Activated naive CD8-positive, alpha-beta T cell treated with anti-CD3 and anti-CD28 coated beads for 36 hours (primary cell): Measurements from ENCODE around the gene KIFC1. TPM values are rescaled to one million over a fixed set of nuclear protein-coding genes. Genes with fewer than 3 reads are reported as not detected.

ENCODE experiments used
- DNase-seq: peaks from one replicate; pipeline ENCODE4 v3.0.0; 2021
- H3K27ac Mint-ChIP-seq: one replicate; pipeline ENCODE4 v1.8.0; 2022; ENCODE audit warnings: mild to moderate bottlenecking, moderate library complexity, mixed read lengths
- H3K27me3 Mint-ChIP-seq: one replicate; pipeline ENCODE4 v1.8.0; 2022; ENCODE audit warnings: mild to moderate bottlenecking, mixed read lengths
- H3K36me3 Mint-ChIP-seq: one replicate; pipeline ENCODE4 v1.8.0; 2021; ENCODE audit warnings: mild to moderate bottlenecking, mixed read lengths
- H3K4me1 Mint-ChIP-seq: one replicate; pipeline ENCODE4 v1.8.0; 2021; ENCODE audit warnings: mixed read lengths
- H3K4me3 Mint-ChIP-seq: one replicate; pipeline ENCODE4 v1.8.0; 2022; ENCODE audit warnings: mild to moderate bottlenecking, moderate library complexity, mixed read lengths
- H3K9me3 Mint-ChIP-seq: one replicate; pipeline ENCODE4 v1.8.0; 2022; ENCODE audit warnings: mixed read lengths
- total RNA-seq, 2 experiments: library from RNA; stranded (reverse); gene quantifications; one replicate each; pipeline ENCODE4 v1.2.3, GENCODE V29; 2021

The KIFC1 gene
- total RNA-seq, 2 experiments from 2014 or later = 74.1 to 76.9 TPM

DNA sequence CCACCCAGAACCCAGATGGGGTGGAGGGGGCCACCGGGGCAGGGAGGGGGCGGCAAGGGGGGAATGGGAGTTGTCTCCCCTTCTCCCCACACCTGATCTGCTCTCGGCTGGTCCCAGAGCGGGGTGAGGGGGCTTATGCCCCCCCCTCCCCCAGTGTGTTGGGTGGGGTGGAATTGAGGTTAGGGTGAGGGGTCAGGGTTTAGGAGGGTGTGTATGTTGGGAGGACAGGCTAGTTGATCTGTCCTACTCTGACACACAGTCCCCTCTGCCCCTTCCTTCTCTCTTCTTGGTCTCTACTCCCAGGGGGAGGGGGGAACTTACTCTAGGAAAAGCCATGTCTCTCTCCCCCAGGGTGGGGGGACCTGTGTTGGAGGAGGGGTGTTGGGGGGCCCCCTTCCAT lies 60.9 kb downstream of the KIFC1 start:
- H3K36me3 Mint-ChIP-seq = peaks cover 29% of the 10 kb centered on the region
- no peaks in the 10 kb centered on the region for H3K9me3 Mint-ChIP-seq

DNA sequence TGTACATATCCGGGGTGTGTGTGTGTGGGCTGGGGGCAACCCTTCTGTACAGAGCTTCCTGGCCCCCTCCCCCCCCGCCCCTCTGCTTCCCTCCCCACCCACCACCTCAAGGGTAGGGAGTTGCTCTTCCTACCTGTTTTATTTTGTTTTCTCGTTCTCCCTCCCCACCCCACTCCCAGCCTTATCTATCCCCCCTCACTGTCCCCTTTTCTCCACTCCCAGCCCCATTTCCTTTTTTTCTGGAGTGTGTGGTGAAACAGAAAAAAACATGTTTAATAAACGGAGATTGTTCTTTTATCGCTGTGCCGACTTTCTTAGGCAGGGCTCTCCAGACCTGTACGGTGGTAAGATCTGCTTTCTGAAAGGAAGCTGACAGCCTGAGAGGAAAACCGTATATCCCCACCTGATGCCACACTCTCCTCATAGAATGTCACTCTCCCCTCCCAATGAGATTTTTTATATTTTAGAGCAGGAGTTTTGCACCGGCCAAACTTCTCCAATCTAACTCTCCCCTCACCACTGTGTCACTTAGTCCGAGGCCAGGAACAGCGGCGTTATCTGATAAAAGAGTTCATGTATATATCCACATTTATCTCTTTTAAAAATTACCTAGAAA lies 61.9 kb downstream of the KIFC1 start:
- DNase-seq = no peak
- Mint-ChIP-seq H3K9me3 (no peaks in the 10 kb centered on the region), H3K27ac (peak overlapping the region; percentile 92), H3K27me3 (no peaks in the 10 kb centered on the region), H3K4me3 (peak overlapping the region; percentile 96), H3K36me3 (peaks cover 29% of the 10 kb centered on the region), H3K4me1 (peaks cover 25% of the 10 kb centered on the region)

More for the DNA sequence above, 60.9 kb downstream of the KIFC1 start:
- Mint-ChIP-seq H3K4me1 (peaks cover 25% of the 10 kb centered on the region), H3K4me3 (no peak overlapping the region), H3K27me3 (no peaks in the 10 kb centered on the region), H3K27ac (no peak overlapping the region)
- DNase-seq = no peak

DNA sequence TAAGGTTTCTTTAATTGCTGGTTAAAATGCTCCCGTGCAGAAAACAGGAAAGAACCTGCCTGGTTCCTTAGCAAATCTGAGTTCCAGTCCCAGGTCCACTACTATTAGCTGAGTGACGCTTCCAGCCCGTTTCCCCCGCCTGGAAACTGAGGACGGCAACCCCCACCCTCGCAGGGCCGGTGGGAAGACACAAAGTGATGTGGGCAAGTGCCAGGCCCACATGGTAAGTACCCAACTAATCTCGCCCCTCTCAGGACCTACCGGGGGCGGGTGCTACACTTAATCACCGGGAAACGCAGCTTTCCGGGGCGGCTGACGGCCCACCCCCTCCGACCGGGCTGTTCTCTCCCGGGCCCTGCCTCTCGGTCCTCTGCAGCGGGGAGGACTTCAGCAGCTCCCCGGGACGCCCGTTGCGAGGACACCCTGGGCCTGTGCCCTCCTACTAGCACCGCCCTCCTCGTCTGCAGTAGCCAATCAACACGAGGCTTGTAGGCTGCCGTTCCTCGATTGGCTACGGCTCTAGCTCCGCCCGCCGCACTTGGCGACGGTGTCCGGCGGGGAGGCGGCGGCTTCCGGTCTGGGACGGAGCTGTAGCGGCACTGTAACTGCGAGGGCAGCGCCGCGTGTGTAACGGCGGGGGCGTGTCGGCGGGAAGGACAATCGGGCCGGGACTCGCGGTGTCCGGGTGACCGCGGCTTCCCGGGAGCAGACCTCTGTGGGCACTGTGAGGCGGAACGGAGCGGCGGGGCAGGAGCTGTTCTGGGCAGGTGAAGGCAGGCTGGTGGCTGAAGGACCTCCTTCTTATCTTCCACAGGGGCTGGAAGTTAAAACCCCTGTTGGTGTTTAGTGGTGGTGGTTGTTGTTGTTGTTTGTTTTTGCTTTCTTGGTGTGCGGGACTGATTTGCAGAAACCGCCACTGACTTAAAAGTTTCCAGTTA lies 62.7 kb downstream of the KIFC1 start, which contains the start of gene ZBTB9:
TSS of gene ZBTB9 (plus strand) at position 568 of the 938 bp plus-strand sequence. CDS start 525 bp downstream, outside the sequence.
- H3K27me3 Mint-ChIP-seq = no peaks in the 10 kb centered on the region
- peak within 1 kb of the TSS; percentile 92 for H3K27ac Mint-ChIP-seq
- peaks cover 29% of the 10 kb centered on the region for H3K36me3 Mint-ChIP-seq
- peak; percentile 96 for DNase-seq
- H3K9me3 Mint-ChIP-seq = no peaks in the 10 kb centered on the region
- H3K4me3 Mint-ChIP-seq = peak within 1 kb of the TSS; percentile 96
- H3K4me1 Mint-ChIP-seq = peaks cover 23% of the 10 kb centered on the region

DNA sequence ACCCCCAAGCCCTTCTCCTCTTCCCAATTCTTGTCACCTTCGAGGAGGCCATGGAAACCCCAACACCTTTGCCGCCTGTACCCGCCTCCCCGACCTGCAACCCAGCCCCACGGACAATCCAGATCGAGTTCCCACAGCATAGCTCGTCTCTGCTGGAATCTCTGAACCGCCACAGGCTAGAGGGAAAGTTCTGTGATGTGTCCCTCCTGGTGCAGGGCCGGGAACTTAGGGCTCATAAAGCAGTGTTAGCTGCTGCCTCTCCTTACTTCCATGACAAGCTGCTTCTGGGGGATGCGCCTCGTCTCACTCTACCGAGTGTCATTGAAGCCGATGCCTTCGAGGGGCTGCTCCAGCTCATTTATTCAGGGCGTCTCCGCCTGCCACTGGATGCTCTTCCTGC lies 63.4 kb downstream of the KIFC1 start:
- no peak for DNase-seq
- H3K27me3 Mint-ChIP-seq = no peaks in the 10 kb centered on the region
- no peaks in the 10 kb centered on the region for H3K9me3 Mint-ChIP-seq
- H3K36me3 Mint-ChIP-seq = peaks cover 29% of the 10 kb centered on the region
- H3K4me1 Mint-ChIP-seq = peaks cover 23% of the 10 kb centered on the region
- H3K27ac Mint-ChIP-seq = peak overlapping the region; percentile 92
- H3K4me3 Mint-ChIP-seq = peak overlapping the region; percentile 96

DNA sequence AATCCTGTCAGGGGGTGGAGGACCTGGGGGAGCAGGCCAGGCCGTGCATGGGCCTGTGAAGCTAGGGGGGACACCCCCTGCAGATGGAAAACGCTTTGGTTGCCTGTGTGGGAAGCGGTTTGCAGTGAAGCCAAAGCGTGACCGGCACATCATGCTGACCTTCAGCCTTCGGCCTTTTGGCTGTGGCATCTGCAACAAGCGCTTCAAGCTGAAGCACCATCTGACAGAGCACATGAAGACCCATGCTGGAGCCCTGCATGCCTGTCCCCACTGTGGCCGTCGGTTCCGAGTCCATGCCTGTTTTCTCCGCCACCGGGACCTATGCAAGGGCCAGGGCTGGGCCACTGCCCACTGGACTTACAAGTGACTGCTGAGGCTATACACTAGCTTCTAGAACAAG lies 64.5 kb downstream of the KIFC1 start:
- DNase-seq = no peak
- Mint-ChIP-seq H3K9me3 (no peaks in the 10 kb centered on the region), H3K4me3 (no peak overlapping the region), H3K36me3 (peaks cover 29% of the 10 kb centered on the region), H3K27ac (no peak overlapping the region), H3K4me1 (peaks cover 23% of the 10 kb centered on the region), H3K27me3 (no peaks in the 10 kb centered on the region)

DNA sequence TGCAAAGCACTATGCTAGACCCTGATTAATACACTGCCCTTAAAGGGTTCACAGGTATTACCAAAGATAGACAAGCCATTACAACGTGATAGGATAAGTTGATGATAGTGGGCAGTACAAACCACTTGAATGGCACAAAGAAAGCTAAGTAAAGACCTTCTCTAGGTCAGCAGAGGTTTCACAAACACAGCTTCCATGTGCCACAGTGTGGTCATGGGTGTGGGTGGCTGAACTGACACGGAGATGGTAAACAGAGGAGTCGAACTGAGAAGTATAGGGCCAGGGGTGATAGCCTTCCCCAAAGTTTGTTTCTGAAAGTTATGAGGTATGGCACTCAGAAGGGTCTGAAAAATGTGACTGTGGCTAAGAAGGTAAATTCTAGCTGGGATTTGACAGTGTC lies 67.1 kb downstream of the KIFC1 start:
- Mint-ChIP-seq H3K9me3 (no peaks in the 10 kb centered on the region), H3K4me1 (peaks cover 17% of the 10 kb centered on the region), H3K4me3 (no peak overlapping the region), H3K27me3 (peaks cover 4% of the 10 kb centered on the region), H3K36me3 (peaks cover 24% of the 10 kb centered on the region), H3K27ac (no peak overlapping the region)
- DNase-seq = no peak

DNA sequence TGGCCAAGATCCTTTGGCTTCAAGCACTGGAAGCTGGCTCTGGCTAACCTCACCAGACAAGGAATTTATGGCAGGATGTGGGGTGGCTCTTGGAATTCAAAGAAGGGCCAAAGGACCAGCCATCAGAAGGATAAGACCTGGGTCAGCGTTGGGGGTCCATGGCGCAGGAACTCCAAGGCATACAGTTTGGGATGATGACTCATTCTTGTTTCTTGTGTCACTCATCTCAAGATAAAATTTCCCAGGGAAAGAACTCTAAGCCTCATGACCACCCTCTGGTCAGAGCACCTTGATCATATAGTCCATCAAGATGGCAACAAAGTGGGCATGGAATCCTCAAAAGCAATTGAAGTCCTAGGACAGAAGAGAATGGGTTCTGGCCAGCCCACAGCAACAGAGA lies 67.6 kb downstream of the KIFC1 start:
- H3K36me3 Mint-ChIP-seq = peaks cover 24% of the 10 kb centered on the region

More for the DNA sequence above, 67.6 kb downstream of the KIFC1 start:
- DNase-seq = no peak
- H3K9me3 Mint-ChIP-seq = no peaks in the 10 kb centered on the region
- peaks cover 16% of the 10 kb centered on the region for H3K4me1 Mint-ChIP-seq
- peaks cover 4% of the 10 kb centered on the region for H3K27me3 Mint-ChIP-seq
- H3K4me3 Mint-ChIP-seq = no peak overlapping the region
- no peak overlapping the region for H3K27ac Mint-ChIP-seq

Other genes starting within 250 kb of the KIFC1 start
- 1 to 10 TPM; 1.0 to 1.1 TPM for gene COL11A2, start 199.4 kb upstream of the KIFC1 start, total RNA-seq
- 10 to 100 TPM; 40.4 to 42.1 TPM for gene RXRB, start 191.2 kb upstream of the KIFC1 start, total RNA-seq
- 10 to 100 TPM; 51.0 to 55.6 TPM for gene SLC39A7, start 191.0 kb upstream of the KIFC1 start, total RNA-seq
- gene HSD17B8, start 187.2 kb upstream of the KIFC1 start, total RNA-seq = 10 to 100 TPM; 31.1 to 32.6 TPM
- gene RING1, start 183.3 kb upstream of the KIFC1 start, total RNA-seq = 10 to 100 TPM; 35.3 to 35.8 TPM
- gene VPS52, start 119.9 kb upstream of the KIFC1 start, total RNA-seq = 10 to 100 TPM; 43.4 to 44.6 TPM
- gene RPS18, start 119.7 kb upstream of the KIFC1 start, total RNA-seq = 1,000 to 10,000 TPM; 3,940 to 3,999 TPM
- 1 to 10 TPM; 1.8 to 2.1 TPM for gene B3GALT4, start 114.7 kb upstream of the KIFC1 start, total RNA-seq
- gene WDR46, start 102.6 kb upstream of the KIFC1 start, total RNA-seq = 100 to 1,000 TPM; 105 to 107 TPM
- 100 to 1,000 TPM; 106 to 107 TPM for gene PFDN6, start 102.2 kb upstream of the KIFC1 start, total RNA-seq
- 10 to 100 TPM; 15.0 to 17.7 TPM for gene RGL2, start 92.9 kb upstream of the KIFC1 start, total RNA-seq
- gene TAPBP, start 77.7 kb upstream of the KIFC1 start, total RNA-seq = 100 to 1,000 TPM; 201 to 204 TPM
- 1 to 10 TPM; 4.5 to 4.6 TPM for gene ZBTB22, start 74.1 kb upstream of the KIFC1 start, total RNA-seq
- gene DAXX, start 68.9 kb upstream of the KIFC1 start, total RNA-seq = 10 to 100 TPM; 84.8 to 94.3 TPM
- gene PHF1, start 19.2 kb downstream of the KIFC1 start, total RNA-seq = 10 to 100 TPM; 23.5 to 26.0 TPM
- gene CUTA, start 26.3 kb downstream of the KIFC1 start, total RNA-seq = 100 to 1,000 TPM; 125 to 126 TPM
- gene SYNGAP1, start 28.2 kb downstream of the KIFC1 start, total RNA-seq = 10 to 100 TPM; 26.4 to 29.3 TPM
- 10 to 100 TPM; 11.3 to 11.7 TPM for gene ZBTB9, start 62.8 kb downstream of the KIFC1 start, total RNA-seq
- gene BAK1, start 188.5 kb downstream of the KIFC1 start, total RNA-seq = 10 to 100 TPM; 32.0 to 34.3 TPM
- 10 to 100 TPM; 35.5 to 36.6 TPM for gene ITPR3, start 229.5 kb downstream of the KIFC1 start, total RNA-seq